Prostate gland (tissue), 2 donors: Measurements from ENCODE around the gene AFAP1. TPM values are rescaled to one million over a fixed set of nuclear protein-coding genes. Genes with fewer than 3 reads are reported as not detected.

Experiments
- DNase-seq: peaks from one replicate; pipeline ENCODE4 v3.0.0-alpha.2; 2019; ENCODE audit warnings: low spot score
- H3K27ac ChIP-seq, 2 donors: fragments of 200-600 bp; sonication (generic); 2 replicates each; pipeline ENCODE4 v1.5.1; 2017 to 2019
- H3K27me3 ChIP-seq: fragments of 200-600 bp; sonication (generic); replicated peaks from 2 replicates; pipeline ENCODE4 v1.5.1; 2019; ENCODE audit not compliant: insufficient read depth
- H3K36me3 ChIP-seq, 2 donors: fragments of 200-600 bp; sonication (generic); 1 replicate in 1 of 2; 2 replicates in 1 of 2; pipeline versions ENCODE4 v1.5.1 to v1.8.1; 2017 to 2019
- H3K4me1 ChIP-seq: fragments of 200-600 bp; sonication (generic); replicated peaks from 2 replicates; pipeline ENCODE4 v1.5.1; 2019
- H3K4me3 ChIP-seq, 2 donors: fragments of 200-600 bp; sonication (generic); 2 replicates each; pipeline ENCODE4 v1.5.1; 2017 to 2019
- H3K9me3 ChIP-seq: fragments of 200-600 bp; sonication (generic); 2 replicates; pipeline ENCODE4 v1.5.1; 2017
- CTCF ChIP-seq, 4 experiments: fragments of 200-600 bp in 2 of 4; fragments of 450-650 bp in 2 of 4; sonication (generic) in 2 of 4; IDR thresholded peaks; 1 replicate in 3 of 4; 2 replicates in 1 of 4; pipeline ENCODE4 v1.5.1; 2016 to 2019; ENCODE audit warnings: antibody characterized with exemption in 4 of 4, mild to moderate bottlenecking in 2 of 4, moderate library complexity in 2 of 4
- POLR2A ChIP-seq: fragments of 450-650 bp; IDR thresholded peaks from one replicate; pipeline ENCODE4 v1.6.1; 2016; ENCODE audit warnings: antibody characterized with exemption, mild to moderate bottlenecking
- POLR2AphosphoS5 ChIP-seq: sonication (generic); formaldehyde crosslinking; IDR thresholded peaks from one replicate; pipeline ENCODE4 v1.6.1; 2017; ENCODE audit warnings: antibody characterized with exemption
- WGBS: methylation state at CpG from one replicate; pipeline ENCODE4 v1.1.5; 2018; 5-methylcytosine and 5-hydroxymethylcytosine counted together
- intact Hi-C: fragments of 100-400 bp; cut with DNase I; formaldehyde crosslinking; loops from one replicate; pipeline ENCODE4 v1.14.2; 2022
- total RNA-seq, 2 donors: library from RNA; depleted of rRNA; stranded (reverse); fragments of >200 nt; gene quantifications; one replicate each; pipeline ENCODE4 v1.1.0, GENCODE V29; 2016

AFAP1 gene
- total RNA-seq, 2 donors from 2014 or later, result 17.5 to 19.8 TPM

- no peak for DNase-seq
- Histone ChIP-seq H3K4me1 (no peaks in the 10 kb centered on the region), H3K9me3 (no peaks in the 10 kb centered on the region), H3K27ac (no peak overlapping the region), H3K4me3 (no peak overlapping the region), H3K36me3 (no peaks in the 10 kb centered on the region), H3K27me3 (no peaks in the 10 kb centered on the region)
- intact Hi-C loops, result no loop called here
- WGBS, result 55% methylated on average over 2 of the region's 2 CpGs
- TF ChIP-seq POLR2AphosphoS5, result no peak
- no peak for TF ChIP-seq CTCF (IDR thresholded peaks at IDR 0.05)
- TF ChIP-seq POLR2A, result no peak
These were observed 148.7 kb downstream of the AFAP1 start for GRCh38 chr4:7790999-7791398.

GRCh38 chr4:7790023-7790422 lies 149.6 kb downstream of the AFAP1 start:
- Histone ChIP-seq H3K4me1 (no peaks in the 10 kb centered on the region), H3K27me3 (no peaks in the 10 kb centered on the region), H3K4me3 (no peak overlapping the region), H3K9me3 (no peaks in the 10 kb centered on the region), H3K36me3 (no peaks in the 10 kb centered on the region), H3K27ac (no peak overlapping the region)
- TF ChIP-seq CTCF (IDR thresholded peaks at IDR 0.05) (no peak), POLR2AphosphoS5 (no peak), POLR2A (no peak)
- intact Hi-C loops, result no loop called here
- DNase-seq, result no peak
- WGBS, result 44% methylated on average over 2 of the region's 2 CpGs

- H3K27ac ChIP-seq, result no peak overlapping the region
- intact Hi-C loops, result no loop called here
- no peaks in the 10 kb centered on the region for H3K4me1 ChIP-seq
- no peaks in the 10 kb centered on the region for H3K9me3 ChIP-seq
- no peaks in the 10 kb centered on the region for H3K27me3 ChIP-seq
- H3K4me3 ChIP-seq, result no peak overlapping the region
- H3K36me3 ChIP-seq, result no peaks in the 10 kb centered on the region
- no peak for DNase-seq
- TF ChIP-seq CTCF (IDR thresholded peaks at IDR 0.05), result no peak
- 87% methylated on average over 13 of the region's 13 CpGs for WGBS
These were observed 150.8 kb downstream of the AFAP1 start for GRCh38 chr4:7788694-7789425.

- Histone ChIP-seq H3K36me3 (no peaks in the 10 kb centered on the region), H3K27ac (no peak overlapping the region), H3K27me3 (no peaks in the 10 kb centered on the region), H3K4me3 (no peak overlapping the region), H3K9me3 (no peaks in the 10 kb centered on the region), H3K4me1 (no peaks in the 10 kb centered on the region)
- no peak for DNase-seq
- 96% methylated on average over 17 of the region's 17 CpGs for WGBS
- intact Hi-C loops, result no loop called here
- TF ChIP-seq POLR2AphosphoS5, result no peak
- TF ChIP-seq POLR2A, result no peak
- TF ChIP-seq CTCF (IDR thresholded peaks at IDR 0.05), result no peak
These were observed 151.5 kb downstream of the AFAP1 start for GRCh38 chr4:7788193-7788592.

- H3K27me3 ChIP-seq, result no peaks in the 10 kb centered on the region
- no peak for DNase-seq
- no peaks in the 10 kb centered on the region for H3K36me3 ChIP-seq
- no peaks in the 10 kb centered on the region for H3K9me3 ChIP-seq
- TF ChIP-seq POLR2A (no peak), POLR2AphosphoS5 (no peak), CTCF (IDR thresholded peaks at IDR 0.05) (no peak)
- WGBS, result 94% methylated on average over 30 of the region's 30 CpGs
- no peak overlapping the region for H3K4me3 ChIP-seq
- no peaks in the 10 kb centered on the region for H3K4me1 ChIP-seq
- intact Hi-C loops, result no loop called here
- H3K27ac ChIP-seq, result no peak overlapping the region
These were observed 151.9 kb downstream of the AFAP1 start for GRCh38 chr4:7787681-7788141.
